Endothelial cell of umbilical vein (primary cell): Measurements from ENCODE around the gene SLC39A11. TPM values are rescaled to one million over a fixed set of nuclear protein-coding genes. Genes with fewer than 3 reads are reported as not detected.

Experiments used
- BruUV-seq: library from RNA; stranded (reverse); fragments of 400-500 nt; replicated peaks from 2 replicates; lab custom pipeline; 2021; lab: Mats Ljungman, UMichigan
- CTCF ChIA-PET: fragments of 300-600, 350-600 bp; sonication (Branson Sonifier 250); formaldehyde crosslinking; loops from one replicate; lab custom pipeline; 2021; ENCODE audit warnings: antibody characterized with exemption, inconsistent platforms; lab: Charles Lee
- POLR2A ChIA-PET: fragments of 300-600, 350-600 bp; sonication (Branson Sonifier 250); formaldehyde crosslinking; loops from one replicate; lab custom pipeline; 2021; ENCODE audit warnings: antibody characterized with exemption, inconsistent platforms; lab: Charles Lee
- DNase-seq: peaks from one replicate; pipeline ENCODE4 v3.0.0-alpha.2; 2011; ENCODE audit warnings: low read depth, low spot score
- FAIRE-seq: peaks from 2 replicates; lab custom pipeline; 2011; peaks lifted over from hg19 to GRCh38; lab: Jason Lieb, UNC
- H2AFZ ChIP-seq: 2 replicates; pipeline ENCODE4 v1.6.0; 2012; ENCODE audit warnings: low read depth, low read length, control low read depth, inconsistent platforms
- H3K27ac ChIP-seq: 2 replicates; pipeline ENCODE4 v1.5.1; 2011; ENCODE audit warnings: low read depth, mild to moderate bottlenecking, control low read depth, low read length, moderate library complexity; ENCODE audit not compliant: insufficient read depth
- H3K27me3 ChIP-seq, 2 experiments: 2 replicates each; pipeline versions ENCODE4 v1.6.0 to v1.6.1; 2011; ENCODE audit warnings: low read length in 2 of 2, mixed read lengths in 1 of 2; ENCODE audit not compliant: control insufficient read depth in 2 of 2, insufficient read depth in 2 of 2
- H3K36me3 ChIP-seq, 2 experiments: 2 replicates in 1 of 2; 3 replicates in 1 of 2; pipeline ENCODE4 v1.5.1; 2011; ENCODE audit warnings: low read length in 2 of 2, mild to moderate bottlenecking in 1 of 2, moderate library complexity in 1 of 2; ENCODE audit not compliant: control insufficient read depth in 2 of 2, insufficient read depth in 2 of 2; ENCODE audit errors: extremely low read depth in 1 of 2
- H3K4me1 ChIP-seq: 3 replicates; pipeline ENCODE4 v1.5.1; 2011; ENCODE audit warnings: mild to moderate bottlenecking, low read length; ENCODE audit not compliant: control insufficient read depth, insufficient read depth; ENCODE audit errors: extremely low read depth
- H3K4me2 ChIP-seq: 2 replicates; pipeline ENCODE4 v1.6.1; 2011; ENCODE audit warnings: low read length, control low read depth, mixed read lengths; ENCODE audit not compliant: insufficient read depth
- H3K4me3 ChIP-seq, 3 experiments: fragments of 200-600 bp in 1 of 3; sonication (generic), shearing (Covaris generic) in 1 of 3; replicated peaks in 1 of 3; 2 replicates each; pipeline ENCODE4 v1.5.1; 2011 to 2016; ENCODE audit warnings: control low read depth in 3 of 3, low read length in 3 of 3, mild to moderate bottlenecking in 2 of 3, inconsistent platforms in 1 of 3, low read depth in 1 of 3, moderate library complexity in 1 of 3; ENCODE audit not compliant: insufficient read depth in 1 of 3
- H3K79me2 ChIP-seq: 2 replicates; pipeline ENCODE4 v1.6.0; 2012; ENCODE audit warnings: low read length, inconsistent platforms; ENCODE audit not compliant: control insufficient read depth, insufficient read depth
- H3K9ac ChIP-seq: replicated peaks from 2 replicates; pipeline ENCODE3; 2011; ENCODE audit warnings: low read length, control low read depth; ENCODE audit not compliant: insufficient read depth; ENCODE audit errors: extremely low read depth
- H3K9me1 ChIP-seq: replicated peaks from 3 replicates; pipeline ENCODE4 v1.6.0; 2011; ENCODE audit warnings: mild to moderate bottlenecking, low read length; ENCODE audit not compliant: control insufficient read depth, insufficient read depth; ENCODE audit errors: extremely low read depth
- H3K9me3 ChIP-seq: replicated peaks from 2 replicates; pipeline ENCODE4 v1.5.1; 2012; ENCODE audit warnings: low read length, inconsistent platforms; ENCODE audit not compliant: control insufficient read depth, insufficient read depth
- H4K20me1 ChIP-seq: replicated peaks from 2 replicates; pipeline ENCODE3; 2011; ENCODE audit warnings: mild to moderate bottlenecking, low read length; ENCODE audit not compliant: control insufficient read depth, insufficient read depth; ENCODE audit errors: extremely low read depth
- EZH2 ChIP-seq: IDR thresholded peaks from 2 replicates; pipeline ENCODE4 v1.6.1; 2012; ENCODE audit warnings: borderline replicate concordance, low read depth, mild to moderate bottlenecking, moderate library complexity, low read length, inconsistent platforms; ENCODE audit not compliant: severe bottlenecking
- FOS ChIP-seq: IDR thresholded peaks from 2 replicates; pipeline ENCODE4 v1.6.1; 2011; ENCODE audit warnings: mild to moderate bottlenecking, low read length, moderate library complexity, borderline replicate concordance; ENCODE audit not compliant: insufficient read depth
- GATA2 ChIP-seq: IDR thresholded peaks from 2 replicates; pipeline ENCODE4 v1.7.0; 2011; ENCODE audit warnings: low read depth, mild to moderate bottlenecking, moderate library complexity, mixed read lengths, low read length; ENCODE audit not compliant: insufficient read length, insufficient read depth
- JUN ChIP-seq: IDR thresholded peaks from 2 replicates; pipeline ENCODE4 v1.6.1; 2011; ENCODE audit warnings: borderline replicate concordance, low read depth; ENCODE audit not compliant: insufficient read length, insufficient read depth
- MAX ChIP-seq: IDR thresholded peaks from 2 replicates; pipeline ENCODE4 v1.6.1; 2011; ENCODE audit not compliant: insufficient read depth, insufficient read length
- MYC ChIP-seq: IDR thresholded peaks from one replicate; pipeline ENCODE4 v1.6.1; 2011; ENCODE audit warnings: mild to moderate bottlenecking, low read depth, low read length
- POLR2A ChIP-seq: IDR thresholded peaks from 2 replicates; pipeline ENCODE4 v1.6.1; 2012; ENCODE audit warnings: low read depth, mild to moderate bottlenecking, control low read depth, low read length
- POLR2AphosphoS5 ChIP-seq: IDR thresholded peaks from 2 replicates; pipeline ENCODE4 v1.6.1; 2012; ENCODE audit warnings: low read depth, mild to moderate bottlenecking, control low read depth, low read length, moderate library complexity; ENCODE audit not compliant: insufficient read depth
- dilution Hi-C: fragments of 300-500 bp; cut with MboI; formaldehyde crosslinking; loops from one replicate; pipeline ENCODE4 v1.15.0; 2019; ENCODE audit warnings: low sequenced_read_pairs; ENCODE audit not compliant: extremely low pct_ligation_motif_present
- intact Hi-C: fragments of 100-400 bp; cut with micrococcal nuclease; formaldehyde crosslinking; loops from one replicate; pipeline ENCODE4 v1.10.0; 2022
- polyA plus RNA-seq, 4 experiments: library from polyadenylated mRNA; depleted of rRNA in 3 of 4; stranded (reverse) in 3 of 4; unstranded in 1 of 4; fragments of >200 nt; gene quantifications; 2 replicates each; pipeline versions ENCODE4 v1.2.1 to v1.2.3, GENCODE V29; 2011 to 2012; ENCODE audit warnings: missing spikeins in 1 of 4
- total RNA-seq: library from RNA; stranded (reverse); gene quantifications from 2 replicates; pipeline ENCODE4 v1.2.3, GENCODE V29; 2021
- TF ChIP-seq, protein P1 (sequence below), 2 donors: IDR thresholded peaks; 1 replicate in 1 of 2; 2 replicates in 1 of 2; pipeline ENCODE4 v1.5.1; 2011; ENCODE audit warnings: low read length in 2 of 2, mild to moderate bottlenecking in 2 of 2, moderate library complexity in 2 of 2, control low read depth in 1 of 2, inconsistent platforms in 1 of 2, low read depth in 1 of 2; ENCODE audit not compliant: insufficient read depth in 1 of 2; ENCODE audit errors: extremely low read depth in 1 of 2

The SLC39A11 gene
- total and polyA plus RNA-seq, 2 donors (not counting 3 experiments of a cell fraction or from before 2014, with no cell fraction given), result 8.1 to 11.9 TPM

DNA sequence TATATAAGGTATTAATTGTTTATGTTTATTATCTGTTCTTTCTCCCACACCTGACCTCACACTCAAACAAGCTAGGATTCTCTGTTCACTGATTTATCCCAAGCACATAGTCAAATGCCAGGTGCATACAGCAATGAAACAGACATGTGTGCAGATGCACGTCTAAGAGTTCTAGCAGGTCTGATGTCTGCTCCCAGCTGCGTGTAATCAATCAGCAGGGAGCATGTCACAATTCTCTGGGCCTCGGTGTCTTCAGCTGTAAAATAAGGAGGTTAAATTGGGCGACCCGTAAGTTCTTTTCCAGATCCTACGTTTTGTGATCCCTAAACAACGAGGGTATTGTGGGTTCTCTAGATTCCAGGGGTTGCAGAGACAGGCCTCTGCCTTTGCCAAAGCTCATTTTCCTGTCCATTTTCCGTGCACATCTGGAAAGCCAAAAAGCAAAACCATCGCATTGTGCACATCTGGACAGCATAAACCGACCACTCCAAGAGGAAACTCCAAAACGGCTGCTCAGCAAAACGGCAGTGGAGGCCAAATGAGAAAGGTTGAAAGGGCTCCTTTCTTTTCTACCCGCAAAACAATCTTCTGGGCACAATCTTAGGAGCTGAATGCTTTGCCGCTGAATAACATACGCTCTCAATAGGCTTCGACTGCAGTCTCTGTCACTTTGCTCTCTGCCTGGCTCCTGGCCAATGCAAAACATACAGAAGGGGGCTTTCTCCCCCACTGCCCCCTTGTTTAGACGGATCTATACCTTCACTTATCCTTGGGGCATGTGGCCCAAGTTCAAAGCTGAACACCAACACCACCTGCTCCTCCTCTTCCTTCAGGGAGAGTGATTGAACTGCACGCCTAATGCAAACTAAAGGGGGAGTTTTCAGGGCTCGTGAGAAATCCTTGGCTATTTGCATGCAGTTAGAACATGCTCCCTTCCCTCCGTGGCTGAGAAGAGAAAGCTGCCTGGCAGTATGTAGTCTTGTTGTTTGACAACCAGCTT is 426.3 kb downstream of the SLC39A11 start:
- DNase-seq, result no peak
- dilution Hi-C loops, result no loop called here

More for the DNA sequence above, 426.3 kb downstream of the SLC39A11 start:
- H4K20me1 ChIP-seq, result no peaks in the 10 kb centered on the region
- no peak overlapping the region for H3K27ac ChIP-seq
- POLR2A ChIA-PET, result no interaction called here
- H3K79me2 ChIP-seq, result no peaks in the 10 kb centered on the region
- H3K4me2 ChIP-seq, result no peak overlapping the region
- no peaks in the 10 kb centered on the region for H3K9me3 ChIP-seq
- no peak overlapping the region for H3K9ac ChIP-seq
- H2AFZ ChIP-seq, result no peak overlapping the region
- intact Hi-C loops, result no loop called here
- no peaks in the 10 kb centered on the region for H3K9me1 ChIP-seq
- H3K27me3 ChIP-seq, result no peaks in the 10 kb centered on the region
- TF ChIP-seq GATA2, result no peak
- no peak for TF ChIP-seq POLR2AphosphoS5
- TF ChIP-seq JUN, result no peak
- no peak for TF ChIP-seq EZH2
- no peak for TF ChIP-seq FOS
- TF ChIP-seq, protein P1, sequence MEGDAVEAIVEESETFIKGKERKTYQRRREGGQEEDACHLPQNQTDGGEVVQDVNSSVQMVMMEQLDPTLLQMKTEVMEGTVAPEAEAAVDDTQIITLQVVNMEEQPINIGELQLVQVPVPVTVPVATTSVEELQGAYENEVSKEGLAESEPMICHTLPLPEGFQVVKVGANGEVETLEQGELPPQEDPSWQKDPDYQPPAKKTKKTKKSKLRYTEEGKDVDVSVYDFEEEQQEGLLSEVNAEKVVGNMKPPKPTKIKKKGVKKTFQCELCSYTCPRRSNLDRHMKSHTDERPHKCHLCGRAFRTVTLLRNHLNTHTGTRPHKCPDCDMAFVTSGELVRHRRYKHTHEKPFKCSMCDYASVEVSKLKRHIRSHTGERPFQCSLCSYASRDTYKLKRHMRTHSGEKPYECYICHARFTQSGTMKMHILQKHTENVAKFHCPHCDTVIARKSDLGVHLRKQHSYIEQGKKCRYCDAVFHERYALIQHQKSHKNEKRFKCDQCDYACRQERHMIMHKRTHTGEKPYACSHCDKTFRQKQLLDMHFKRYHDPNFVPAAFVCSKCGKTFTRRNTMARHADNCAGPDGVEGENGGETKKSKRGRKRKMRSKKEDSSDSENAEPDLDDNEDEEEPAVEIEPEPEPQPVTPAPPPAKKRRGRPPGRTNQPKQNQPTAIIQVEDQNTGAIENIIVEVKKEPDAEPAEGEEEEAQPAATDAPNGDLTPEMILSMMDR (IDR thresholded peaks at IDR 0.05; ENCODE audit: extremely low read depth in 1 of 2, insufficient read depth in 1 of 2, low read depth in 1 of 2, low read length in 2 of 2), result no peak
- no peak for TF ChIP-seq POLR2A
- no peak for TF ChIP-seq MYC
- TF ChIP-seq MAX, result no peak
- CTCF ChIA-PET, result interaction anchor here (1.2 kb wide), 1 partner anchor 109 kb away, joined by 3 read pairs; no protein-coding TSS in a partner anchor
- no peaks in the 10 kb centered on the region for H3K4me1 ChIP-seq
- H3K4me3 ChIP-seq, result no peak overlapping the region
- no TSS peak for BruUV-seq
- H3K36me3 ChIP-seq, result no peaks in the 10 kb centered on the region
- FAIRE-seq, result no peak
